ENCODE data around the gene NOP16.

The NOP16 gene

DNA sequence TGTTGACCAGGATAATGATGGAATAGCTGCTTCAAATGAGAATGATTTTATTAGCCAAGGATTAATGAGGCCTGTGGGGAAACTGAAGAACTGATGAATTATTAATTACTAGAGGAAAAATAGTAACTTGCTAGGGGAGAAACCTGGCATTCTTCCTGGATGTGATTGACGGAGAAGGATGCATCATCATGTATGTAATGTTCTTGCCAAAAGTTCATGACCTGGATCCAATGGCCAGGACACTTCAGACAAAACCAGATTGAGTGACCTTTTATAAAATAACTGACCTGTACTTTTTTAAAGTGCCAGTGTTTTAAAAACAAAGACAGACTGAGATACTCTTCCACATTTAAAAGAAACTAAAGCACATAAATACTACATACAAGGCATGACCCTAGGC is 50.5 kb downstream of the NOP16 start:
- in situ Hi-C loops (cut with MboI; ENCODE audit: low pct_unique_long_range_greater_than_20kb, low sequenced_read_pairs), result no loop called here

DNA sequence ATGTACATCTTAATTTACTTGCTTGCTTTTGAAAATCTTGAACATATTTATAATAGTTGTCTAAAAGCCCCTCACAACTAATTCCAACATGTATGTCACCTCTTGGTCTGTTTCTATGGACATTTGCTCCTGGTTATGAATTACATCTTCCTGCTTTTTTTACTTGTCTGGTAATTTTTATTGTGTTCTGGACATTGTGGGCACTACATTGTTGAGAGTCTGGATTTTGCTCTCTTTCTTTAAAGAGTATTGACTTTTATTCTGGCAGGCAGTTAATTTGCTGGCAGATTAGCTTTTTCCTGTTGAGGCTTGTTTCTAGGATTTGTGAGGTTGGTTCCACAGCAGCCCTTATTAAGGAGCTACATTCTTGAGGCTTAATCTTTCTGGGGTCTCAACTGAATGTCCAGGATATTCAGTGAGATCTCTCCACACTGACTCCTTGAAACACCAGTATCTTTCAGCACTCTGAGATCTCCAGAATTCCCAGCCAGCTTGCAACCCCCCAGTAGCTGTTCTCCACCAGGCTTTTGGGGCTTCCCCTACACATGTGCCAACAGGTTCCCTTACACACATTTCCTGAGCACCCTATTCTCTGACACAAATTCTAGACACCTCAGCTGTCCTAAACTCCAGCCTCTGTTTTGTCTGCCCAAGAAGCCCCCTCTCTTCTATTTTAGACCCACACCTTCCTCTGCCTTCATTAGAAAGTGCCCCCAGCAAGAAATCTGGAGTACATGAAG is 54.2 kb downstream of the NOP16 start:
- in situ Hi-C loops (cut with MboI; ENCODE audit: low pct_unique_long_range_greater_than_20kb, low sequenced_read_pairs), result no loop called here
- DNase-seq, result no peak

More for the DNA sequence above, 50.5 kb downstream of the NOP16 start:
- DNase-seq, result no peak

Measured in KBM-7 (cell line).